ENCODE data around the gene MTMR12.

DNA sequence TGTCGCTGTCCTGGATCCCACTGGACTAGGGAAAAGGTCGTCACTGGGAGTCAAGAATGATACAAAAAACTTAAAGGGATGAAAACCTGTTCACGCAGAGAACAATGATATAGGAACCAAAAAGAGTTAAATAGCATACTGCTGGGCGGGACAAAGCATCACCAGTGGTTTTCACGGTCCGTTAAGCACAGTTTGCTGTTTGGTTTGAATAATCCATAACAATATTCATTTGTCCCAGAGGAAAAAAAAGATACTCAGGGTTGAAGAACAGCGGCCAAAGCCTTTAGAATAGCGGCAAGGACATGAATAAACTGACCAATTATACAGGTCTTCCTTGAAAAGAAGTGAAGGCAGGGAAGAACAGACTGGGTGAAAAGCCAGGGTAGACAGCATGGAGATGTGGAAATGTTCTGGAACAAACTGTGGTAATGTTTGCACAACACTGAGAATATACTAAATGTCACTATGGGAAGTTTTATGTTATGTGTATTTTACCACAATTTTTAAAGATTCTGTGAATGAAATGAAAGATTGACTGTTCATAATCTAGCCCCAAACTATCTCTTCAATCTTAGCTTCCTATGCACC lies 60.8 kb downstream of the MTMR12 start:
- TF ChIP-seq, protein P1, sequence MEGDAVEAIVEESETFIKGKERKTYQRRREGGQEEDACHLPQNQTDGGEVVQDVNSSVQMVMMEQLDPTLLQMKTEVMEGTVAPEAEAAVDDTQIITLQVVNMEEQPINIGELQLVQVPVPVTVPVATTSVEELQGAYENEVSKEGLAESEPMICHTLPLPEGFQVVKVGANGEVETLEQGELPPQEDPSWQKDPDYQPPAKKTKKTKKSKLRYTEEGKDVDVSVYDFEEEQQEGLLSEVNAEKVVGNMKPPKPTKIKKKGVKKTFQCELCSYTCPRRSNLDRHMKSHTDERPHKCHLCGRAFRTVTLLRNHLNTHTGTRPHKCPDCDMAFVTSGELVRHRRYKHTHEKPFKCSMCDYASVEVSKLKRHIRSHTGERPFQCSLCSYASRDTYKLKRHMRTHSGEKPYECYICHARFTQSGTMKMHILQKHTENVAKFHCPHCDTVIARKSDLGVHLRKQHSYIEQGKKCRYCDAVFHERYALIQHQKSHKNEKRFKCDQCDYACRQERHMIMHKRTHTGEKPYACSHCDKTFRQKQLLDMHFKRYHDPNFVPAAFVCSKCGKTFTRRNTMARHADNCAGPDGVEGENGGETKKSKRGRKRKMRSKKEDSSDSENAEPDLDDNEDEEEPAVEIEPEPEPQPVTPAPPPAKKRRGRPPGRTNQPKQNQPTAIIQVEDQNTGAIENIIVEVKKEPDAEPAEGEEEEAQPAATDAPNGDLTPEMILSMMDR (IDR thresholded peaks at IDR 0.05), result no peak
- no peak for TF ChIP-seq POLR2A (IDR thresholded peaks at IDR 0.05)
